GM12875 (cell line): ENCODE results near the gene DESI1.
"Not testable (repeated sequence)": the region's sequence is repeated elsewhere in the genome, so short reads cannot be mapped to it uniquely, and the experiment has no call there.

Experiments
- H3K4me3 ChIP-seq: one replicate; pipeline ENCODE4 v1.5.1; 2011; ENCODE audit warnings: low read depth, low read length, control low read depth
- TF ChIP-seq, protein P1 (sequence below): IDR thresholded peaks from 2 replicates; pipeline ENCODE4 v1.5.1; 2011; ENCODE audit warnings: low read depth, mild to moderate bottlenecking, control low read depth, inconsistent platforms, low read length, moderate library complexity, borderline replicate concordance; ENCODE audit not compliant: insufficient read depth

Gene DESI1

DNA sequence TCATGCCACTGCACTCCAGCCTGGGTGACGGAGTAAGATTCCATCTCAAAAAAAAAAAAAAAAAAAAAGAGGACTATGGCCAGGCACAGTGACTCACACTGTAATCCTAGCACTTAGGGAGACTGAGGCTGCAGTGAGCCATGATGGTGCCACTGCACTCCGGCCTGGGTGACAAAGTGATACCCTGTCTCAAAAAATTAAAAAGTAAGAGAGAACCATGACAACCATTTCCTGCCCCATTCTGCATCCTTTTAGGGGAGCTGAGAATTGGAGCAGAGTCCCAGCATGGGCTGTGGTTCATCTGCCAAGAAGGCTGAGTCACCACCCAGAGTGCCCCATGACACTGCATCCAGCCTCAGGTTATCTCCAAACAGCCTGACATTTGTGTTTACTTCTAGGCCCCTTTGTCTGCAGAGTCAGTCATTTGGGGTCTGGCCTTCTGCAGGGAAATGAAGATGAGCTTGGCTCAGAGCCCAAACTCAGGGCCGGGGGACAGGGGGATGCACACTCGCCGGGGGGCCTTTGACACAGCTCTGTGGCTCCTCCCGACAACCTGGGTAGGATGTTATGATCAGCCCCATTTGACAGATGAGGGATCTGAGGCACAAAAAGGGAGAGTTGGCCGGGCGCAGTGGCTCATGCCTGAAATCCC is 55.3 kb downstream of the DESI1 start:
- H3K4me3 ChIP-seq = no peak overlapping the region
- TF ChIP-seq, protein P1, sequence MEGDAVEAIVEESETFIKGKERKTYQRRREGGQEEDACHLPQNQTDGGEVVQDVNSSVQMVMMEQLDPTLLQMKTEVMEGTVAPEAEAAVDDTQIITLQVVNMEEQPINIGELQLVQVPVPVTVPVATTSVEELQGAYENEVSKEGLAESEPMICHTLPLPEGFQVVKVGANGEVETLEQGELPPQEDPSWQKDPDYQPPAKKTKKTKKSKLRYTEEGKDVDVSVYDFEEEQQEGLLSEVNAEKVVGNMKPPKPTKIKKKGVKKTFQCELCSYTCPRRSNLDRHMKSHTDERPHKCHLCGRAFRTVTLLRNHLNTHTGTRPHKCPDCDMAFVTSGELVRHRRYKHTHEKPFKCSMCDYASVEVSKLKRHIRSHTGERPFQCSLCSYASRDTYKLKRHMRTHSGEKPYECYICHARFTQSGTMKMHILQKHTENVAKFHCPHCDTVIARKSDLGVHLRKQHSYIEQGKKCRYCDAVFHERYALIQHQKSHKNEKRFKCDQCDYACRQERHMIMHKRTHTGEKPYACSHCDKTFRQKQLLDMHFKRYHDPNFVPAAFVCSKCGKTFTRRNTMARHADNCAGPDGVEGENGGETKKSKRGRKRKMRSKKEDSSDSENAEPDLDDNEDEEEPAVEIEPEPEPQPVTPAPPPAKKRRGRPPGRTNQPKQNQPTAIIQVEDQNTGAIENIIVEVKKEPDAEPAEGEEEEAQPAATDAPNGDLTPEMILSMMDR = no peak

GRCh38 chr22:41564563-41564962 is 56.3 kb downstream of the DESI1 start:
- TF ChIP-seq, protein P1 = no peak
- H3K4me3 ChIP-seq = no peak overlapping the region

GRCh38 chr22:41563051-41563711 is 57.7 kb downstream of the DESI1 start:
- no peak overlapping the region for H3K4me3 ChIP-seq

DNA sequence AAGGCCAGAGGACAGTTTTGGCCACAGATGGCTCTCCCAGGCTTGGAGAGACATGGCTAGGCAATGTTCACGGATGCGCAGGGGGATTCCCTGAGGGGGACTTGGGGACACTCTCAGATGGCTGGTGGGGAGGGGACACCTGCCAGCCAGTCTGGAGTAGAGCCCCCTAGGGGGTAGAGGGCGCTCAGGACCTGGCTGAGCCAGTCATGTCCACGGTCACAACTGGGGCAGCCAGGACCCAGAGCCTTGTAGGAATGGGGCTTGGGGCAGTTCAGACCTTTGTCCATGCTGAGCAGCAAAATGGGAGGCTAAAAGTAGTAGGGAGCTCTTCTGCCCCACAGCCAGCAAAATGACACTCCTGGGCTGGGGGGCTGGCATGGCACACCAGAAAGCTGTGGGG is 58.4 kb downstream of the DESI1 start:
- no peak overlapping the region for H3K4me3 ChIP-seq
- TF ChIP-seq, protein P1 = no peak

More at GRCh38 chr22:41563051-41563711, 57.7 kb downstream of the DESI1 start:
- TF ChIP-seq, protein P1 = no peak

DNA sequence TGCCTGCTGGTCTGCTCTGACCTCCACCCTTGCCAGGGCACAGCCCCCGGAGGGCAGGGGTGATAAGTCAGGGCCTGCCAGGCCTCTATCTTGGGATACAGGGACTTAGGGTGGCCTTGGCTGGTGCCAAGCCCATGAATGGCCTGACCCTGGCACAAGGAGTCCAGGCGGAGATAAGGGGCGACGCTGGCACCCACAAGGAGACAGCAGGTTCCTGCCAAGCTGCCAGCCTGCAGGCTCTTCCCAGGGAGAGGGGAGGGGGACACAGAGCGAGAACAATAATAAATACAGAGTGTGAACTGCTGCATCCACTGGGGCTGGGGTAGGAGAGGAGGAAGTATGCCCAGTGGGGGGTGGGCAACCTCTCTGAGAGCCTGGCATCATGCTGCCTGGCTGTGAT is 59.1 kb downstream of the DESI1 start:
- H3K4me3 ChIP-seq = no peak overlapping the region

DNA sequence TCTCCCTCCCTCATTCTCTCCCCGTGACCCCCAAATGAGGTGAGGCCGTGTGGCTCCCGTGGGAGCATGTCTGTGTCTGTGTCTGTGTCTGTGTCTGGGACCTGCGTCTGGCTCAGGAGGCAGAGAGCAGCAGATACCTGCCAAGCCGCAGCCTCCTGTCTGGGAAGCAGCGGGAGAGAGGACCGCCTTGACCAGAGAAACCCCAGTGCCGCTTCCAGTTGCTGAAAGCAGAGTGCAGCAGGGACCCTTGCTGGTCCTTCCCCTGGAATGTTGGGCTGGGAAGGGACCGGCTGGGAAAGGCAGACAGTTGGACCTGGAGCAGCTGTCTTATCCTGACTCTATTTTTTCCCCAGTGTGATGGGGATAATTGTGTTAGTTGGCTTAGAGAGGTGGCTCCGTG is 59.5 kb downstream of the DESI1 start:
- H3K4me3 ChIP-seq = no peak overlapping the region
- TF ChIP-seq, protein P1 = no peak

More for the DNA sequence above, 59.1 kb downstream of the DESI1 start:
- TF ChIP-seq, protein P1 = no peak

GRCh38 chr22:41560095-41560471 is 60.8 kb downstream of the DESI1 start:
- no peak overlapping the region for H3K4me3 ChIP-seq
- TF ChIP-seq, protein P1 = no peak

- not testable (repeated sequence) for H3K4me3 ChIP-seq
Observed at GRCh38 chr22:41558241-41558630, 62.6 kb downstream of the DESI1 start.
